ENCODE data around the gene CDC40. TPM values are rescaled to one million over a fixed set of nuclear protein-coding genes. Genes with fewer than 3 reads are reported as not detected.

Gene CDC40
- total and polyA plus RNA-seq, 9 of the 15 experiments (the other 6 are each of a cell fraction or from before 2014, with no cell fraction given): 9.7 to 26.3 (median 15.7) TPM

- TF ChIP-seq, protein P1, sequence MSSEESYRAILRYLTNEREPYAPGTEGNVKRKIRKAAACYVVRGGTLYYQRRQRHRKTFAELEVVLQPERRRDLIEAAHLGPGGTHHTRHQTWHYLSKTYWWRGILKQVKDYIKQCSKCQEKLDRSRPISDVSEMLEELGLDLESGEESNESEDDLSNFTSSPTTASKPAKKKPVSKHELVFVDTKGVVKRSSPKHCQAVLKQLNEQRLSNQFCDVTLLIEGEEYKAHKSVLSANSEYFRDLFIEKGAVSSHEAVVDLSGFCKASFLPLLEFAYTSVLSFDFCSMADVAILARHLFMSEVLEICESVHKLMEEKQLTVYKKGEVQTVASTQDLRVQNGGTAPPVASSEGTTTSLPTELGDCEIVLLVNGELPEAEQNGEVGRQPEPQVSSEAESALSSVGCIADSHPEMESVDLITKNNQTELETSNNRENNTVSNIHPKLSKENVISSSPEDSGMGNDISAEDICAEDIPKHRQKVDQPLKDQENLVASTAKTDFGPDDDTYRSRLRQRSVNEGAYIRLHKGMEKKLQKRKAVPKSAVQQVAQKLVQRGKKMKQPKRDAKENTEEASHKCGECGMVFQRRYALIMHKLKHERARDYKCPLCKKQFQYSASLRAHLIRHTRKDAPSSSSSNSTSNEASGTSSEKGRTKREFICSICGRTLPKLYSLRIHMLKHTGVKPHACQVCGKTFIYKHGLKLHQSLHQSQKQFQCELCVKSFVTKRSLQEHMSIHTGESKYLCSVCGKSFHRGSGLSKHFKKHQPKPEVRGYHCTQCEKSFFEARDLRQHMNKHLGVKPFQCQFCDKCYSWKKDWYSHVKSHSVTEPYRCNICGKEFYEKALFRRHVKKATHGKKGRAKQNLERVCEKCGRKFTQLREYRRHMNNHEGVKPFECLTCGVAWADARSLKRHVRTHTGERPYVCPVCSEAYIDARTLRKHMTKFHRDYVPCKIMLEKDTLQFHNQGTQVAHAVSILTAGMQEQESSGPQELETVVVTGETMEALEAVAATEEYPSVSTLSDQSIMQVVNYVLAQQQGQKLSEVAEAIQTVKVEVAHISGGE (CRISPR knock-in tag; IDR thresholded peaks at IDR 0.05): no peak
- TF ChIP-seq MEF2D (tag; conservative IDR thresholded peaks at IDR 0.05; ENCODE audit: low read depth) (no peak), TRIM24 (IDR thresholded peaks at IDR 0.05) (no peak), TRIM28 (IDR thresholded peaks at IDR 0.05) (no peak)
Observed at GRCh38 chr6:110147870-110148269, 32.4 kb upstream of the CDC40 start (continued).

- POLR2A ChIA-PET: no interaction called here
- no peak for ATAC-seq
- in situ Hi-C loops (cut with MboI): no loop called here
- Histone ChIP-seq H3K4me2 (ENCODE audit: insufficient read depth, low read length) (no peak overlapping the region), H3K9me3 (replicated peaks; ENCODE audit: control insufficient read depth, insufficient read depth, low read depth, low read length) (no peaks in the 10 kb centered on the region), H3K27me3 (ENCODE audit: control insufficient read depth in 2 of 2, insufficient read depth in 2 of 2, low read length in 2 of 2) (no peaks in the 10 kb centered on the region), H3K9me1 (ENCODE audit: control insufficient read depth, insufficient read depth, low read length) (no peaks in the 10 kb centered on the region), H3K27ac (ENCODE audit: extremely low read depth, low read depth, low read length) (no peak overlapping the region), H3K36me3 (ENCODE audit: control insufficient read depth, insufficient read depth, low read length) (no peaks in the 10 kb centered on the region), H3K4me3 (no peak overlapping the region), H3K9ac (ENCODE audit: insufficient read depth in 1 of 2, low read depth in 2 of 2, low read length in 2 of 2) (no peak overlapping the region), H3K4me1 (replicated peaks in 1 of 2; ENCODE audit: control insufficient read depth in 2 of 2, insufficient read depth in 2 of 2, low read length in 2 of 2) (no peaks in the 10 kb centered on the region), H3K79me2 (ENCODE audit: control insufficient read depth, insufficient read depth, low read length) (no peaks in the 10 kb centered on the region), H4K20me1 (replicated peaks; ENCODE audit: control insufficient read depth, insufficient read depth, low read length) (no peaks in the 10 kb centered on the region), H2AFZ (ENCODE audit: low read depth, low read length) (no peak overlapping the region)
- no TSS peak for BruUV-seq (replicated peaks)
- FAIRE-seq: no peak
- no peak for DNase-seq (ENCODE audit: extremely low read depth in 1 of 4, low spot score in 3 of 4)
- CTCF ChIA-PET (ENCODE audit: low intra/inter-chr PET ratio): no interaction called here
- intact Hi-C loops (cut with micrococcal nuclease): no loop called here
- no CpG with 5 or more reads among the region's 1 CpG for WGBS (ENCODE audit: insufficient coverage, low coverage, missing lambda C conversion rate)
- TF ChIP-seq FOSL1 (tag; conservative IDR thresholded peaks at IDR 0.05): peak; percentile 68
- no peak for TF ChIP-seq SREBF1 (IDR thresholded peaks at IDR 0.05; ENCODE audit: borderline replicate concordance, low read depth, low read length)
Observed at GRCh38 chr6:110158479-110158878, 21.7 kb upstream of the CDC40 start.
